Epithelial cell of prostate (primary cell): ENCODE results near the gene ZNF615.
"Not testable (repeated sequence)": the region's sequence is repeated elsewhere in the genome, so short reads cannot be mapped to it uniquely, and the experiment has no call there.

Experiments
- DNase-seq: peaks from one replicate; pipeline ENCODE4 v3.0.0-alpha.2; 2011; ENCODE audit warnings: low read depth, low spot score
- H3K27ac ChIP-seq: fragments of 450-650 bp; 2 replicates; pipeline ENCODE4 v1.5.1; 2017; ENCODE audit warnings: mild to moderate bottlenecking

Gene ZNF615

GRCh38 chr19:52007806-52008557 is at the start of gene ZNF615:
Gene ZNF615, minus strand, starts transcription at chr19:52008211. Its CDS starts 4,500 bp downstream, at chr19:52003711.
- peak within 1 kb of the TSS; percentile 39 for H3K27ac ChIP-seq
- no peak for DNase-seq

GRCh38 chr19:52056480-52056879 is 48.5 kb upstream of the ZNF615 start:
- H3K27ac ChIP-seq, DNase-seq: not testable (repeated sequence)

- H3K27ac ChIP-seq, result peak overlapping the region; percentile 69
- peak; percentile 75 for DNase-seq
Observed at GRCh38 chr19:52051736-52052135, 43.7 kb upstream of the ZNF615 start.

DNA sequence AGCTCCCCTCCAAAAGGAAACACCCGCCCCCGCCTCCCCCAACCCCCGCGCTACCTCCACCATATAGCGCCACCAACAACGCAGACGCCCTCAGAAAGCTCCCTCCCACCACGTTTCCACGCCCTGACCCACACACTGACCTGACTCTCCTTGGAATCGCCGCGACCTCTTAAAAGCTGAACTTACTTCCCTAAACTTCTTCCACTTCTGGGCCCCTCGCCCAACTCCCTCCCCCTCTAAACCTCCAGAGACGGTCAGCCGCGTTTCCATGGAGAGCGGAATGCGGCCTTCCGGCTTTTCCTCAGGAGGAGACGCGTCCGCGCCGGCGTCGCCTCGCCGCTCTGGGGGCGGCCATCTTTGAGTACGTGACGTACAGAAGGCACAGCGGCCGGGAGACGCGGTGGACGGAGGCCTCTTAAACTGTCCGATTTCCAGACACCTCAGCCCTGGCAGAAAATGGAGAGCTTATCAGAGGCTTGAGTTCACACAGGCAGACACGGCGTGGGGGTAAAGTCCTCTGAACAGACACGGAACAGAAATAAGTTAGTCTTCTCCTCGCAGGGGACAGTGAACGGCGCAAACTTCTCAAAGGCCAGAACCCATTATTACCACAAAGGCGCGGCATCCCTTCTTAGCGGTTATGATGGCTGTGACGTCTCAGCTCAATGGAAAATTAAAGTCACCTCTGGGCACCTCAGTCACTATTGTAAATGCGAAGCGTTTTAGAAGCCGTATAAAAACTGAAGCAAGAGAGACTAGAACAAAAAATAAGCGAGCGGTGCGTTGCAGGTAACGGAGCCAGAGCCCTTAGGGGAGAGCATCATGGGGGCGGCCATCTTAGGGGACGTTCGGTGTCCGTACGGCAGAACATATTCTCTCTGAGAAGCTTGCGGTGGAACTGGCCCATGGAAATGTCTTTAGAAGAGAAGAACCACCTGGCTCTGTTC is 40.8 kb upstream of the ZNF615 start, which contains the start of gene ZNF432:
TSS of gene ZNF432 (minus strand) at position 284 of the 947 bp plus-strand sequence. CDS start 1,970 bp downstream, outside the sequence.
- peak within 1 kb of the TSS; percentile 66 for H3K27ac ChIP-seq

GRCh38 chr19:52039169-52039568 is 31.2 kb upstream of the ZNF615 start:
- no peak overlapping the region for H3K27ac ChIP-seq

More for the DNA sequence above, 40.8 kb upstream of the ZNF615 start, which contains the start of gene ZNF432:
- DNase-seq, result no peak

GRCh38 chr19:52034051-52034728 is 26.2 kb upstream of the ZNF615 start:
- H3K27ac ChIP-seq, result no peak overlapping the region
- no peak for DNase-seq

More at GRCh38 chr19:52039169-52039568, 31.2 kb upstream of the ZNF615 start:
- DNase-seq, result no peak

DNA sequence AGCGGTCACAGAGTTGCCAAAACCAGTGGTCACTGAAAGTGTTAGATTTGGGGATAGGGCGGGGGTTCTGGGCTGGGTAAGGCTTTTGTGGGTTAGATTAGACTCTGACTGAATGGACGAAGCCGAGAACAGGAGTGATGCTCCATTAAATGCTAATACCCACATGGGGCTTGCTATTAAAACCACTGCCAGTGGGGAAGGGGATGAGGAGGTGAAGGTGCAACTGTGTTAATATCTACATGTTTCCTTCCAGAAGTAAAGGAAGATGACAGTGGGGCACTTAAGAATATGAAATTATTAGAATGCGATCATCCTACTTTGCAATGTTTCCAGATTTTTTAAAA is 20.7 kb upstream of the ZNF615 start:
- no peak for DNase-seq
- H3K27ac ChIP-seq, result peak overlapping the region; percentile 79

DNA sequence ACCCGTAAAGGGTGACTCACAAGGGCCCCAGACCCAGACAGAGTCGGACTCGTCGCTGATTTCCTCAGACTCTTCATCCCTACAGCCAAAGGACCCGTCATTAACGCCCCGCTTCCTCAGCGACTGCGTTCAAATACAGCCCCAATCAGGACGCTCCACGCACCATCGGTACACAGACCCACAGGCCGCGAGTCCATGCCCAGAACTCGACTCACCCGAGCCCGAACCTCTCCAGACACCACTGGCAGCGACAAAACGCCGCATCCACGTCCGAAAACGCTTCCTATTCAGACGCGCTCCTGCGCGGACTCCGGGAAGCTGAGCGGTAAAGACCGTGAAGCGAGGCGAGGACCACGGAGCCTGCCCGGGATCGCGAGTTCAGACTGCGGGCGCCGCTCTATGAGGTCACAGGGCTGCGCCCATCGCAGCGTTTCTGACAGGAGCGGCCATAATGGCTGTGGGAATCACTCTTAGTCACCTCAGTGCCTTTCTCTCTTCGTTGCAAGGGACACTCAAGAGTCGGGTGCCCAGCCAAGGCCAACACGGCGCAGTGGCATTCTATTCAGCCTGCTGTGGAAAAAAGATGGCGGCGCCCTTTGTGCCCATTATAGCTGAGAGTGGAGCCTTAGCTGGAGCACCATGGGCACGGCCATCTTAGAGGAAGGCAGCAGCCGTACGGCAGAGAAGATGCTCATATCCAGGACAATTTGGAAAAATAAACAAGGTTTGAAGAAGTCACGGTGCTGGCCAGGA is 20.2 kb upstream of the ZNF615 start, which contains the start of gene ZNF614:
TSS of gene ZNF614 (minus strand) at position 353 of the 753 bp plus-strand sequence. CDS start 2,634 bp downstream, outside the sequence.
- peak within 1 kb of the TSS; percentile 79 for H3K27ac ChIP-seq
- peak; percentile 45 for DNase-seq

GRCh38 chr19:52026255-52026990 is 18.4 kb upstream of the ZNF615 start:
- H3K27ac ChIP-seq, result peak overlapping the region; percentile 79
- not testable (repeated sequence) for DNase-seq

DNA sequence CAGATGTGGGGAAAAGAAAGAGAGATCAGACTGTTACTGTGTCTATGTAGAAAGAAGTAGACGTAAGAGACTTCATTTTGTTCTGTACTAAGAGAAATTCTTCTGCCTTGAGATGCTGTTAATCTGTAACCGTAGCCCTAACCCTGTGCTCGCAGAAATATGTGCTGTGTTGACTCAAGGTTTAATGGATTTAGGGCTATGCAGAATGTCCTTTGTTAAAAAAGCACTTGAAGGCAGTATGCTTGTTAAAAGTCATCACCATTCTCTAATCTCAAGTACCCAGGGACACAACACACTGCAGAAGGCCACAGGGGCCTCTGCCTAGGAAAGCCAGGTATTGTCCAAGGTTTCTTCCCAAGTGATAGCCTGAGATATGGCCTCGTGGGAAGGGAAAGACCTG is 16.5 kb upstream of the ZNF615 start:
- not testable (repeated sequence) for DNase-seq, H3K27ac ChIP-seq

DNA sequence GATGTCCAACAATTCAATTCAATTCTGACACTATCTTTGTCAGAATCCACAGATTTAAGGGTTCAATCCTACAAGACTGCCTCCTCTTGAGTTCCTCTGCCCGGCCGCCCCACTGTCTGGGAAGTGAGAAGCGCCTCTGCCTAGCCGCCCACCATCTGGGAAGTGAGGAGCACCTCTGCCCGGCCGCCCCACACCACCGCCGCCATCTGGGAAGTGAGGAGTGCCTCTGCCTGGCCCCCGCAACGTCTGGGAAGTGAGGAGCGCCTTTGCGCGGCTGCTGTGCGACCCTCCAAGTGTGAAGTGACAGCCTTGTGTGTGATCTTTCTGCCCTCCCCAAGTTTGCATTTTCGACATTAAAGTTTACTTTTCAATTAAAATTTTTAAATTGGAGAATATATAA is 14.2 kb upstream of the ZNF615 start:
- H3K27ac ChIP-seq, result no peak overlapping the region

GRCh38 chr19:52020506-52020905 is 12.5 kb upstream of the ZNF615 start:
- no peak for DNase-seq
- H3K27ac ChIP-seq, result no peak overlapping the region

More for the DNA sequence above, 14.2 kb upstream of the ZNF615 start:
- no peak for DNase-seq

DNA sequence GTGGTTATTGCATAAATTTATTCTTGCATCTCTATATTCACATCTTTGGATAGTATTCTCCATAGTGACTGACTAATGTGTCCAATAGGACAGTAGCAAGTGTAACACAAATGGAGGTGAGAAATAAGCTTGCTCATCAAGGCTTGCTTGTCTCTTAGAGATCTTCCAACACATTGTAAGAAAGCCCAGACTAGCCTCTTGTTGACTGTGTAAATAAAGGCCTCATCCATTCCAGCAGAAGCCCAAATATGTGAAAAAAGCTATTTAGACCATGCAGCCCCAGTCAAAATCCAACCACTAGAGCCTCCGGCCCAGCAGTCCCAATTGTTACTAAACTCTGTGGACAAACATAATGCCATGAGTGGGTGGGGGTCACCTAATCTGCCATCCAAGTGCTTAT is 2.7 kb upstream of the ZNF615 start:
- DNase-seq, result no peak

DNA sequence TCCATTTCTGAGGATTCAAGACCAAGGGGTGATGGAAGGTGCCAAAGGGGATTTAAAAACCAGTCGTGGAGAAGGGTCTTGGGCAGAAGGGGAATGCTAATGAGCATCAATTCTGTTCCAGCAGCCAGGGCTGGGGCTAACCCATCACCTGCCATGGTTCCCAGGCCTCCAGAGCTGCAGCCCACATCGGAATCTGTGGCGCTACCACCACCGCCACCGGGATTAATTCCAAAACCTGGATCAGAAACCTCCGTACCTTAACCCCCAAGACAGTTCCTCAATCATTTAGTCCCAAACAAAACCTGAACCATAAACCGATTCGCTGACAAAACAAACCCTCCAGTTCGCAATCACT is 583 bp downstream of the ZNF615 start:
- DNase-seq, result no peak
- H3K27ac ChIP-seq, result no peak overlapping the region

More for the DNA sequence above, 2.7 kb upstream of the ZNF615 start:
- no peak overlapping the region for H3K27ac ChIP-seq

DNA sequence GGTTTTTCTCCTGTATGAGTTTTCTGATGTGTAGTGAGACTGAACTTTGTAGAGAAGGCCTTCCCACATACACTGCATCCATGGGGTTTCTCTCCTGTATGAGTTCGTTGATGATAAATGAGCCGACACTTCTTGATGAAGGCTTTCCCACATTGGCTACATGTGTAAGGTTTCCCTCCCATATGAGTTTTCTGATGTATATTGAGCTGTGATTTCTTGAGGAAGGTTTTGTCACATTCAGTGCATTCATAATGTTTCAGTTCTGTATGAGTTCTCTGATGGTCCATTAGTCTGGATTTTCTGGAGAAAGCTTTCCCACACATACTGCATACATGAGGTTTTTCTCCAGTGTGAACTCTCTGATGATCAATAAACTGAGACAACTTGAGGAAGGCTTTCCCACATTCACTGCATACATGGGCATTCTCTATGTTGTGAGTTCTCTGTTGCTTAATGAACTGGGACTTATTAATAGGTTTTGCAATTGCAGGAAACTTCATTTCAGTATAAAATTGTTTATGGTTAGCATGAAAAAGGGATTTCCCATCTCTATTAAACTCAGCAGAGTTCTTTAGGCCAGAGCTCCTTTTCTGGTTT is 13.9 kb downstream of the ZNF615 start:
- H3K27ac ChIP-seq, result no peak overlapping the region
- DNase-seq, result no peak

DNA sequence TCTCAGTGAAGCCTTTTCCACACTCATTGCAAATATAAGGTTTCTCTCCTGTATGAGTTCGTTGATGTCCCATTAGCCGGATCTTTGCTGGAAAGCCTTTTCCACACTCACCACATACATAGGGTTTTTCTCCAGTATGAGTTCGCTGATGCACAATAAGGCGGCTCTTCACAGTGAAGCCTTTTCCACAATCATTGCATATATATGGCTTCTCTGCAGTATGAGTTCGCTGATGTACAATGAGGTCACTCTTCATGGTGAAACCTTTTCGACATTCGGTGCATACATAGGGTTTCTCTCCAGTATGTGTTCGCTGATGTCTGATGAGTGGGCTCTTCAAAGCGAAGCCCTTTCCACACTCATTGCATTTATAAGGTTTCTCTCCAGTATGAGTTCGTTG is 14.6 kb downstream of the ZNF615 start:
- DNase-seq, result no peak
- no peak overlapping the region for H3K27ac ChIP-seq

- peak within 1 kb of the TSS; percentile 53 for H3K27ac ChIP-seq
- peak; percentile 75 for DNase-seq
Observed at GRCh38 chr19:51986309-51987291, 21.4 kb downstream of the ZNF615 start, which contains the start of gene ZNF350. Gene ZNF350, minus strand, starts transcription at chr19:51986840. Its CDS starts 12,480 bp downstream, at chr19:51974360.
